Psoas muscle (tissue), 8 donors: Measurements from ENCODE around the gene TRAT1. TPM values are rescaled to one million over a fixed set of nuclear protein-coding genes. Genes with fewer than 3 reads are reported as not detected.

ENCODE experiments used
- ATAC-seq, 4 donors: fragments of 200-7000 bp; cut with Tn5 transposase; one replicate each; pipeline ENCODE4 v1.9.1; 2020; ENCODE audit warnings: moderate library complexity in 3 of 4, mild to moderate bottlenecking in 2 of 4
- DNase-seq, 2 donors: peaks; one replicate each; pipeline ENCODE4 v3.0.0-alpha.2; 2020
- H3K27ac ChIP-seq: fragments of 200-600 bp; one replicate; pipeline ENCODE4 v1.8.0; 2022
- H3K27me3 ChIP-seq, 3 donors: fragments of 200-600 bp in 1 of 3; one replicate each; pipeline versions ENCODE4 v1.6.1 to v1.8.0; 2013 to 2022; ENCODE audit warnings: low read length in 2 of 3, mild to moderate bottlenecking in 2 of 3, moderate library complexity in 1 of 3; ENCODE audit not compliant: insufficient read depth in 3 of 3
- H3K36me3 ChIP-seq, 2 donors: fragments of 200-600 bp in 1 of 2; one replicate each; pipeline versions ENCODE4 v1.6.1 to v1.8.0; 2013 to 2022; ENCODE audit warnings: low read depth in 1 of 2, mild to moderate bottlenecking in 1 of 2, moderate library complexity in 1 of 2; ENCODE audit not compliant: insufficient read depth in 1 of 2
- H3K4me1 ChIP-seq: fragments of 200-600 bp; one replicate; pipeline ENCODE4 v1.8.0; 2022
- H3K4me3 ChIP-seq: fragments of 200-600 bp; one replicate; pipeline ENCODE4 v1.8.0; 2022; ENCODE audit warnings: mild to moderate bottlenecking
- H3K9me3 ChIP-seq: fragments of 200-600 bp; one replicate; pipeline ENCODE4 v1.8.0; 2022
- WGBS, 3 donors: extraction: QIAGEN DNeasy Blood & Tissue Kit; methylation state at CpG; one replicate each; pipeline versions ENCODE4 v1.1.6 to v1.1.7; 2013; 5-methylcytosine and 5-hydroxymethylcytosine counted together
- intact Hi-C, 2 donors: fragments of 100-400 bp; cut with DNase I; formaldehyde crosslinking; loops; one replicate each; pipeline versions ENCODE4 v1.11.0 to v1.14.2; 2022
- polyA plus RNA-seq, 3 donors: library from polyadenylated mRNA; stranded (reverse); fragments of 200-250 nt; gene quantifications; one replicate each; pipeline ENCODE4 v1.2.3, GENCODE V29; 2013
- total RNA-seq, 4 donors: library from RNA; stranded (reverse); fragmentation: NEBNext Ultra II Directional in 2 of 4; extraction: Animal tissue kit (Norgen Biotek cat#: 25700) in 2 of 4; gene quantifications; one replicate each; pipeline versions ENCODE4 v1.2.1 to v1.2.4, GENCODE V29; 2021 to 2023
- TF ChIP-seq, protein P1 (sequence below): fragments of 200-600 bp; IDR thresholded peaks from one replicate; pipeline ENCODE4 v1.8.0; 2022; ENCODE audit warnings: antibody characterized with exemption
- donor health status: healthy with polysubstance abuse.
- donor health status: DM: no; HTN: no; CAD: no; lungs with moderate emphysema.
- donor health status: Bipolar disorder and iron deficiency.
- donor health status: healthy.
- donor health status: DM: yes; HTN: yes; CAD: no.
- donor health status: DM: no; HTN: no; CAD: no.
- donor health status: DM: no; HTN: no; CAD: no.
- donor health status: DM: yes; HTN: yes; CAD: no.

Gene TRAT1
- total and polyA plus RNA-seq, 7 donors, result 0.03 to 0.15 (median 0.14) TPM; not detected in 4

GRCh38 chr3:108883373-108883772 is 60.8 kb downstream of the TRAT1 start:
- intact Hi-C loops, result no loop called here
- 42 to 94% (median 44%) methylated on average over 1 of the region's 1 CpG for WGBS, 3 donors
- no peak for ATAC-seq
- Histone ChIP-seq H3K9me3 (no peaks in the 10 kb centered on the region), H3K27me3 (no peaks in the 10 kb centered on the region), H3K36me3 (no peaks in the 10 kb centered on the region), H3K4me3 (no peak overlapping the region), H3K4me1 (no peaks in the 10 kb centered on the region), H3K27ac (no peak overlapping the region)
- TF ChIP-seq, protein P1, sequence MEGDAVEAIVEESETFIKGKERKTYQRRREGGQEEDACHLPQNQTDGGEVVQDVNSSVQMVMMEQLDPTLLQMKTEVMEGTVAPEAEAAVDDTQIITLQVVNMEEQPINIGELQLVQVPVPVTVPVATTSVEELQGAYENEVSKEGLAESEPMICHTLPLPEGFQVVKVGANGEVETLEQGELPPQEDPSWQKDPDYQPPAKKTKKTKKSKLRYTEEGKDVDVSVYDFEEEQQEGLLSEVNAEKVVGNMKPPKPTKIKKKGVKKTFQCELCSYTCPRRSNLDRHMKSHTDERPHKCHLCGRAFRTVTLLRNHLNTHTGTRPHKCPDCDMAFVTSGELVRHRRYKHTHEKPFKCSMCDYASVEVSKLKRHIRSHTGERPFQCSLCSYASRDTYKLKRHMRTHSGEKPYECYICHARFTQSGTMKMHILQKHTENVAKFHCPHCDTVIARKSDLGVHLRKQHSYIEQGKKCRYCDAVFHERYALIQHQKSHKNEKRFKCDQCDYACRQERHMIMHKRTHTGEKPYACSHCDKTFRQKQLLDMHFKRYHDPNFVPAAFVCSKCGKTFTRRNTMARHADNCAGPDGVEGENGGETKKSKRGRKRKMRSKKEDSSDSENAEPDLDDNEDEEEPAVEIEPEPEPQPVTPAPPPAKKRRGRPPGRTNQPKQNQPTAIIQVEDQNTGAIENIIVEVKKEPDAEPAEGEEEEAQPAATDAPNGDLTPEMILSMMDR, result no peak
- no peak for DNase-seq

- no peaks in the 10 kb centered on the region for H3K36me3 ChIP-seq
- 72 to 79% (median 76%) methylated on average over 4 of the region's 4 CpGs for WGBS, 3 donors
- DNase-seq (no peak), ATAC-seq (no peak)
- H3K27me3 ChIP-seq, result no peaks in the 10 kb centered on the region
- H3K9me3 ChIP-seq, result no peaks in the 10 kb centered on the region
- no peak overlapping the region for H3K4me3 ChIP-seq
- no peak overlapping the region for H3K27ac ChIP-seq
- intact Hi-C loops, result no loop called here
- no peaks in the 10 kb centered on the region for H3K4me1 ChIP-seq
- TF ChIP-seq, protein P1, result no peak
These were observed 64.5 kb downstream of the TRAT1 start for GRCh38 chr3:108887121-108887520.

DNA sequence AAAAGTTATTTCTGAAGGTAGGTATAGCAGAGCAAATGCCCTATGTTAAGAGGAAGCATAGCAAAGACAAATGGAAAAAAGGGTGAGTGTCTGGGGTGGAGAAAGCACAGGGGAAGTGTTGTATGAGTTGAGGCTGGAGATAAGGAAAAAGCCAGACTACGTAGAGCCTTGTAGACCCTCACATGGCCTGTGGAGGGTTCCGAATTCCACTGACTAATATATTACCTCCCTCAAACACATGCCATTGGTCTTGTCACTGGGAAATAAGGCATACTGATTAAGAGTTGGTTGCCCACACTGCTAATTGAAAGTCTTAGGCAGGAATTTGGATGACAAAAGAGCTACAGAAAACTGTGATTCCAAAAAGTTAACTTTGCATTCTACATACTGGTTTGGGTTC is 65.2 kb downstream of the TRAT1 start:
- Histone ChIP-seq H3K9me3 (no peaks in the 10 kb centered on the region), H3K27ac (no peak overlapping the region), H3K4me1 (no peaks in the 10 kb centered on the region), H3K27me3 (no peaks in the 10 kb centered on the region), H3K36me3 (no peaks in the 10 kb centered on the region), H3K4me3 (no peak overlapping the region)
- DNase-seq (no peak), ATAC-seq (no peak)
- intact Hi-C loops, result no loop called here
- WGBS, 3 donors, result 74 to 85% (median 78%) methylated on average over 2 of the region's 2 CpGs
- TF ChIP-seq, protein P1, result no peak

GRCh38 chr3:108891833-108892232 is 69.2 kb downstream of the TRAT1 start:
- Histone ChIP-seq H3K27me3 (no peaks in the 10 kb centered on the region), H3K9me3 (no peaks in the 10 kb centered on the region), H3K36me3 (no peaks in the 10 kb centered on the region), H3K4me3 (no peak overlapping the region), H3K27ac (no peak overlapping the region), H3K4me1 (no peaks in the 10 kb centered on the region)
- 69 to 80% (median 77%) methylated on average over 3 of the region's 3 CpGs for WGBS, 3 donors
- DNase-seq (no peak), ATAC-seq (no peak)
- TF ChIP-seq, protein P1, result no peak
- intact Hi-C loops, result no loop called here

DNA sequence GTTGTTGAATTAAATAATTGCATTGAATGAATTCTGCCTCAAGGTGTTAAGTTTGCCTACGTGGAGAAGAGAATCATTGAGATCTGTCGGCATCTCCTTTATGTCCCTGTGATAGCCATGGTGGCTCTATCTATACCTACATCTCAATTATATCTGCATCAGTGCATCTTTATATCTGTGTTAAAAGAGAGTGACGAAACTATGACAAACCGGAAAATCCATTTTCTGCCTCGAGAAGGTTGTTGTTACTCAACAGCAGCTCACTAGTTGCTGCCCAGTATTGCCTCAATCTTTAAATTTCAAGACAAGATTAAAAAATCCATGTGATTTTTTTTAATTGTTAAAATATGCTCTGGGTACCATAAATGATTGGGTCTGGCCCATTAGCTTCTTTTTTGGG is 72.4 kb downstream of the TRAT1 start:
- ATAC-seq (no peak), DNase-seq (no peak)
- no peaks in the 10 kb centered on the region for H3K27me3 ChIP-seq
- TF ChIP-seq, protein P1, result no peak
- intact Hi-C loops, result no loop called here
- no peaks in the 10 kb centered on the region for H3K9me3 ChIP-seq
- no peak overlapping the region for H3K4me3 ChIP-seq
- no peaks in the 10 kb centered on the region for H3K36me3 ChIP-seq
- H3K4me1 ChIP-seq, result no peaks in the 10 kb centered on the region
- 64 to 69% (median 67%) methylated on average over 5 of the region's 5 CpGs for WGBS, 3 donors
- no peak overlapping the region for H3K27ac ChIP-seq
